DMS153 treated with DMSO at 0.1 percent for 48 hours (cell line): ENCODE results near the gene ASTL.
"Not testable (repeated sequence)": the region's sequence is repeated elsewhere in the genome, so short reads cannot be mapped to it uniquely, and the experiment has no call there.

Experiments
- DNase-seq: peaks from one replicate; lab custom pipeline; 2025; ENCODE audit not compliant: unreplicated experiment; lab: John Stamatoyannopoulos, UW

ASTL gene

DNA sequence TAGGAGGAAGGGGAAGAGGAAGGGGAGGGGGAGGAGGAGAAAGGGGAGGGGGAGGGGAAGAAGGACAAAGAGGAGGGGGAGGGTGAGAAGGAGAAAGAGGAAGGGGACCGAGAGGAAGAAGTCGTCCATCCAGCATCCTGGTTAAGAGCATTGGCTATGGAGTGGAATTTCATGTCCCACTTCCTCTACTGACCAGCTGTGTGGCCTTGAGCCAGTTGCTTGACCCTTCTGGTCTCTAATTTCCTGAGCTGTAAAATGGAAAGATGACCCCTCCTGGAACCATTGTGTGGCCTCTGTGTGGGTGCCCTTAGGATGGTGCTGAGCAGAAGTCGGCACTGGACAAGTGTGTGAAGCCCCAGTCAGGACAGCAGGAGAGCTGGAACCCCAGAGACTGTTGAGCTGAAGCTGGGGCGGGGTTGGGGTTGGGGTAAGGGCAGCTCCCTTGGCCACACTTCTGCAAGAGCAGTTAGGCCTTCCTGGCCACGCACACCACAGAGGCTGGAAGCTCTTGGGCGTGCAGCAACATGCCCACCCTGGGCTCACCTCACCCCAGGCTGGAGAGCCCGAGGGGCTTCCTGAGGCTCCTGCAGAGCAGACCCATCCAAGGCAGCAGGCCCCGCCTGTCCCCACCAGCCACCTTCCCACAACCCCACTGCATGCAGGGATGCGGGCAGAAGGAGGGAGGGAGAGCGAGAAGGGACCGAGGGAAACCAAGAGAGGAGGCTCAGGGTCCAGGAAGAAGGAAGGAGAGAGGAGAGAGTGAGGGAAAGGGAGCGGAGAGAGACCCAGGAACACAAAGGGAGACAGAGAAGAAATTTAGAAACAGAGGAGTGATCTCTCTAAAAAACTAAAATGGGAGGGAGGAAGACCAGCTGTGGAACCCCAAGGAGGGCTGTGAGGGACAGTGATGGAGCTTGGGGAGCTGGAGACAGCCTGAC, 38.2 kb downstream of the ASTL start:
- DNase-seq: no peak

DNA sequence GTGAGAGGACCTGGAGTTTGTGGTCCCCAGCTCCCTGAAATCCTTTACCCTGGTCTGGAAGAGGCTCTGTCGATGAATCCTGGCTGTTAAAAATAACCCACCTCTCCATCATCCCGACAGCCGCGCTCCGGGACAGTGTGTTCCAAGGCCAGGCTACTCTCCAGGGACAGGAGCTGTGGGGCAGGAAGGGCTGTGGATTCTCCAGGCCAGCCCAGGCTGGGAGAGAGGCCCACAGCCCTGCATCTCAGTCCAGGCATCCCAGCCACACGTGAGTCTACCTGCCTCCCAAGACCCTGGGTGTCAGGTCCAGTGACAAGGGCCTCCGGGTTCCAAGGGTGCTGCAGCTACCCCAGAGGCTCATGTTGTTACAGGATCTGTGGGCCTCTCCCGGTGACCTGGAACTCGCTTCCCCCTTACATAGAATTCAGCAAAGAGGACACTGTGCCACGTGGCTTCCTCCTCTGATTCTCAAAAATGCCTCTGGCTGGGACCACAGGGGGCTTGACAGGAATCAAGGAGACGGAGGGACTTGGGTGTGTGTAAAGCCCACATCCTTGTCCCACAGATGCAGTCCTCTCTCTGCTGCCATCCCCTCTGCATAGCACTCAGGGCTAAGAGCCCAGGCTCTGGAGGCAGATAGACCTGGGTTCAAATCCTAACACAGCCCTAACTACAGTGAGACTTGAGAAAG, 39.3 kb downstream of the ASTL start:
- DNase-seq: no peak

DNA sequence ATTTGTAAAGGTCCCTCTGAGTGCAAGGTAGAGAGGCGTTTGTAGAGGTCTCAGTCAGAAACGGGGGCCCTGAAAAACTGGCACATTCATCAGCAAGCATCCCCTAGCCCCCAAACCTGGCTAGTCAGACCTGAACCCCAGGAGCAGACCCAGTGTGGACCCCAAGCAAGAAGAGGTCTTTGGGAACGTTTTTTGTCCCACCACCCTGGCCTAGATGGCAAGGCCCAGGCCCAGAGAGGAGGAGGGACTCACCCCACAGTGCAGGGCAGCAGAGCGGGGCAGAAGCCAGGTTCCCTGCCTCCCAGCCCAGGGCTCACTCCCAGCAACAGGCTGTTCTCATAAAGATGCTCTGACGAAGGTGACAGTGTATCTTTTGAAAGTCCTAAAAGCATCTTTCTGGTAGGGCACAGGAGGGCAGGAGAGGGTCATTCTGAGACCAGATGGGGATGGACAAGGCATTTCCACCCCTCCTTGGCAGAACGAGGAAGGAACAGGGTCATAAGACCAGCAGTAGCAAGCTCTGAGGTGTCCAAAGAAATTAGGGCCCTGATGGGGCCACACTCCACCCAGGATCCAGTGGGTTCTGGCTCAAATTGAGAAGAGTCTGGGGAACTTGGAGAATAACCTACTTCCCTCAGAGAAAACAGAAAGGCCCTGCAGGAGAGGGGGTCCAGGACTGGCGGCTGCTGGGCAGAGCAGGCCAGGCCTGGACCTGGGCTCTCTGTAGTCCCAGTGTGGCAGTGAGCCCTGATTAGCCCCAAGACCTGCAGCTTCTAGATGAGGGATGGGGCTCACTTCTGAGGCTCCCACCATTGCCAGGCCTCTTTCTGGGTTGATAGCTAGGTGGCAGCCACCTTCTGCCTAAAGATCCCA, 40.1 kb downstream of the ASTL start:
- DNase-seq: no peak

DNA sequence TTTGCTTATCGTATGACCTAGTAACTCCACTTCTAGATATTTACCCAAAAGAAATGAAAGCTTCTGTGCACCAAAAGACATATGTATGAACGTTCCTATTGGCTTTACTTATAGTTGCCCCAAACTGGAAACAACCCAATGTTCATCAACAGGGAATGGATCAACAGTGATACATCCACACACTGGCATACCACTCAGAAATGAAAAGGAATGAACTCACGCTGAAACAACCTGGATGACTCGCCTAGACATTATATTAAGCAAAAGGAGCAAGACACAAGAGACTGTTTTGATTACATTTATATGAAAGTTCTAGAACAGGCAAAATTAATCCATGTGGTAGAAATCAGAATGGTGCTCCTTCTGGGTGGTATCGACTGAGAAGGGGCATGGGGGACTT, 40.9 kb downstream of the ASTL start:
- no peak for DNase-seq

DNA sequence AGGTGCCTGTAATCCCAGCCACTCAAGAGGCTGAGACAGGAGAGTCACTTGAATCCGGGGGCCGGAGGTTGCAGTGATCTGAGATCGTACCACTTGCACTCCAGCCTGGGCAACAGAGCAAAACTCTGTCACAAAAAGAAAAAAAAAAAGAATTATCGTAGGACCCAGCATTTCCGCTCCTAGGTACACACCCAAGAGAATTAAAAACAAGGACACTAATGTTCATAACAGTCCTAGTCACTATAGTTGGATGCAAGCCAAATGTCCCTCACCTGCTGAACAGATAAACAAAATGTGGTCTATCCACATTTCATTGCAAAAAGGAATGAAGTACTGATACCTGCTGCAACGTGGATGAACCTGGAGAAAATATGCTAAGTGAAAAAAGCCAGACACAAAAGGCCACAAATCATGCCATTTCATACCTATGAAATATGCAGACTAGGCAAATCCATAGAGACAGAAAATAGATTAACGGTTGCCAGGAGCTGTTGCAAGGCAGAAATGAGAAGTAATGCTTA, 43.1 kb downstream of the ASTL start:
- DNase-seq: no peak

DNA sequence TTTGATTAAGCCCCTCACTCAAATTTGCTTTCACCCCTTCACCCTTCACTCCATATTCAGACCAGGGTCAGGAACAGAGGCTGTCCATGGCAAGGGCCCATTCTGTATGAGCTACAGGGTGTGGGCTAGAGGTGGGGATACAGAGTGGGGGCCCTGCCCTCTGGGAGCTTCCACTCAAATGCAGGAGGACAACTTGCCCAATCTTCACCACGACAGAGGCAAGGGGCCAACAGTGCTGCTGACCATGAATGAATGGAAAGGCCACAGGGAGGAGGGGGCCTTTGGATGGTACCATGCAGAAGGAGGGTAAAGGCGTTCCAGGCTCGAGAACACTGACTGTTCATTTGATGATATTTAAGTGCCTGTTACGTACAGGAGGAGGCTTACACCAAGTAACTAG, 44.8 kb downstream of the ASTL start:
- no peak for DNase-seq

DNA sequence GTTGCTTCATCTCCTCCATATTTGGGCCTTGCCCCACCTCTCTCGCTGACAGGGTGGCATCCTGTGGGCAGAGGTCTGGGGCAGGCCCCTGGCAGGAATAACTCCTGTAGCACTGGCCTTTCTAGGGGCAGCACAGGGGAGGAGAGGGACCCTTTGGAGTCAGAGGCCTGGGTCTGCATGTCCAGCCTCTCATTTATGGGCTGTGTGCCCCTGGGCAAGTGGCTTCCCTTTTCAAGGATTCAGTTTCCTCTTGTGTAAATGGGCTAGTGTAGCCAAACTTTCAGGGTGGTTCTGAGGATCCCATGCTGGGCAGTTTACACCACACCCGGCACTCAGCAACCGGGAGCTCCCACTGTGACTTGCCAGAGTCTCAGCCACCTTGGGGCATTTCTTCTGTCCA, 45.4 kb downstream of the ASTL start:
- no peak for DNase-seq

DNA sequence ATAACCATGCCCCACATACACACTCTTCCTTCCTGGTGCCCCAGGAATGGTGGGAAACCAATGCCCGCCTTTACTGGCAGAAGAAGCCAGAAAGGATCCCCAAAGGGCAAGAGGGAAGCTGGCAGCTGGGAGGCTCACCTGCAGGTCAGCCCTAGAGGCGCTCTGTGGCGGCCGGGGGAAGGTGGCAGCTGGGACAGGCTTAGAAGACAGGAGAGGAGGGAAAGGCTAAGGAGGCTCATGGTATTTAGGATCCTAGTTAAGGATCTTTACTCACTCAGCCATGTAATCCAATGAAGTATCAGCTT, 45.8 kb downstream of the ASTL start:
- no peak for DNase-seq

DNA sequence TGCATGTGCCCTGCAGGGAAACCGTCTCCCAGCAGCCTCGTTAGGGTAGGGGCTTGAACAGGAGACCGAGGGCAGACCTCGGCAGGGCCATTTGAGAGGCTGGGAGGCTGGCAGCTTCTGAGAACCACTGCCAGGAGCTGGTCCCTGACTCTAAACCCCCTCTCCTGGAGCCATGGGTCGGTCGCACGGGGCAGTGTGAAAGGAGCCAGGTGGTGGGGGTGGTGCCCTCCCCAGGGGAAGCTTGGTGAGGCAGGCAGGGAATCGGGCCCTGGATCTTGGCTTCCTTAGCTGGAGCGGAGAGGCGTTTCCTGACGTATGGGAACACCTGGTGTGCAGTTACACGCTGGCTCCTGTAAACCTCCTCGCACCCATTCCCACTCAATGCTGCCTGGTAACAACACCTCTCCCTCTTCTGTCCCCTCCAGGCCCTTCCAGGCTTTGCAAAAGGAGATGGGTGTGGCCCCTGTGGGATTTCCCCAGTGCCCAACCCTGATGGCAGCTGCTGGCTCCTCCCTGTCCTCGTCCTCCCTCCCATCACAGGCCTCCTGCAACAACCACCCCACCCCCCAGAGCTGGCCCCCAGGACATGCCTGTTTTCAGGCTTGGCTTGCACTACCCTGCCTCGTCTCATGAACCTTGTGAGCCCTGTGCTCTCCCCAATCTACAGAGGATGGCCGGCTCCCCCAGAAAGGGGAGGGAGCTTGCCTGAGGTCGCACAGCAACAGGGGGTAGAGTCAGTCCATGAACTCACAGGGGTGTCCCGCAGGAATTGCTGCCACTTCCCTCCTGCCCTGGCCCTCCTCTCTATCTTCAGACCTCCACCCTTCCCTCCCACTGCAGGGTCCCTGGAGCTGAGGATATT, 46.4 kb downstream of the ASTL start:
- peak; percentile 43 for DNase-seq

DNA sequence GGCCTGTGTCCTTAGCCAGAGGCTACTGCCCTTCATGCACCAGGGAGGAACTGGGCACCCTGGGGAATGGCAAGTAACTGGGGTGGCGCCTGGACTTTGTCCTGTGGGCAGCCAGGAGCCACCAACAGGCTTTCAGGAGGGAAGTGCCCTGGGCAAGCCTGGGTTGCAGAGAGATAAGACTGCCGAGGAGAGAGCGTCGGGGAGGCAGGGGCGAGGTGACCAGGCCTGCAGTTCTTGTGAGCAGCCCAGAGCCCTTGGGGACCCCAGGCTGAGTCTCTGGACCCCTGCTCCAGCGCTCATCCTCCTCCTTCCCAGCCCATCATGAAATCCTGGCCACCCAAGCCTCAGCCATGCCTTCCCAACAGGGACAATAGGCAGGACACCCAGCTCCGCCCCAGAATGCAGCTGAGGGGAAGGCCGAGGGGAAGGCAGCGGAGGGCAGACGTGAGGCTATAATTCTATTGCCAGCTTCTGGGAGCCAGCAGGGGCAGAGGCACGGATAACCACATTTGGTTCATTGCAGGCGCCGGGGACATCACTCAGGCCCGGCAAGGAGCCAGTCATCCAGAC, 47.1 kb downstream of the ASTL start:
- DNase-seq: no peak

DNA sequence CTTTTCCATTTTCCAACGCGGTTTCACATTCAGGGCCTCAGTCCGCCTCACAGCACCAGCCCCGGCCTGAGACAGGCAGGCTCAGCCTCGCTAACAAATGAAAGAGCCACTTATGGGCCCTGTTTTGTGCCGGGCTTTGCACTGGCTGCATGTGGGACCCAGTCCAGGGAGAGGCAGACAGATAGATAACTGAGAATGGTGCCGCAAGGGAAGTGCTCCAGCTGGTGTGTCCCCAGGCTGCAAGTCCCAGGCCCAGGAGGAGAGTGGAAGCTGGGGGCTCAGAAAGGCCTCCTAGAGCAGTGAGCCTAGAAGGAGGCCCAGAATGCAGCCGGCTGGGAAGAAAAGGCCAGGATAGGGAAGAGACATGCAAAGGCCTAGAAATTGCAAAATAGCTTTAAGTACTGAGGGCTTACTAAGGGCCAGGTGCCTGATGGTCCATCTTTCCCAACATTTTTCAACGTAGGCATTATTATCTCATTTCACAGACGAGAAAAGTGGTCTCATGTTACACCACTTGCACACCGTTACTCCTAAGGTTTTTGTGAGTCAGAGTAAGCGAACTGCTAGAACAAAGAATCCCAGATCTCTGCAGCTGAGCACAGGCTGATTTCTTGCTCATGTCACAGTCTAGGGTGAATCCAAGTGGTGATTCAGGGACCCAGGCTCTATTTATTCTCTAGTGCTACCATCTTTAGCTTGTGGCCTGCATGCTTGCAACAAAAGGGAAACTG, 47.9 kb downstream of the ASTL start:
- DNase-seq: no peak

DNA sequence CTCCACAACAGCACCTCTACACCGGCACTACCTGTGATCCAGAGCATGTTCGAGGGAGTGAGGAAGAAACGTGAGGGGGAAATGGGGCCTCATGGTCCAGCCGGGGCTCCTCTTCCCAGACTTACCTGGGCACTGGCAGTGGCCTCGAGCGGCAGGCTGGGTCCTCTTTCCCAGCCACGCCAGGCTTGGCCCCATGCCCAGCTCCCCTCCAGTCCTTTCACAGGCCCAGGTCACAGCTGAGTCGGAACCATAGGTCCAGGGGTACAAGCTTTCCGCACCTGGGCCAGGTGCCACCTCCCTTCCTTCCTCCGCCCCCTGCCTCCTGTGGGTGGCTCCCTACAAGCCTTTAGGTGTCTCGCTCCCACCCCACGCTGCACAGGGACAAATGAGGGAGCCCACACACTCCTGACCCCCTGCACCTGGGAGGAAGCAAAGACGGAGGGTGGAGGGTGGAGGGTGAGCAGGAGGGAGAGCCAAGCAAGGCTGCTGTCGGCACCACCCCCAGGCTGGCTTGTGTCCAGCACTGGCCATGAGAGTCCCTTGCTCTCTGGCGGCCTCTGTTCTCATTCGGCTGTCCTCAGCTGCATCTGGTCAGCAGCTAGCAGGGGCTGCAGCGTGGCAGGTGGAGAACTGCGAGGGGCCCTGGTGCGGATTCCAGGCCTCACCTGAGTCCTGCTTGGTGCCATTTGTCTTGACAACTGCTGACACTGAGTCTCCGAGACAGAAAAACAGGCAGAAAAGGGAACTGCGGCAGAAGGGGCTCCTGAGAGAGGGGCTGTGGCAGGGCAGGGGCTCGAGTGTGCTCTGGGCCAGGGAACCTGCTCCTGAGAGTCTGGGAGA, 48.7 kb downstream of the ASTL start:
- no peak for DNase-seq

DNA sequence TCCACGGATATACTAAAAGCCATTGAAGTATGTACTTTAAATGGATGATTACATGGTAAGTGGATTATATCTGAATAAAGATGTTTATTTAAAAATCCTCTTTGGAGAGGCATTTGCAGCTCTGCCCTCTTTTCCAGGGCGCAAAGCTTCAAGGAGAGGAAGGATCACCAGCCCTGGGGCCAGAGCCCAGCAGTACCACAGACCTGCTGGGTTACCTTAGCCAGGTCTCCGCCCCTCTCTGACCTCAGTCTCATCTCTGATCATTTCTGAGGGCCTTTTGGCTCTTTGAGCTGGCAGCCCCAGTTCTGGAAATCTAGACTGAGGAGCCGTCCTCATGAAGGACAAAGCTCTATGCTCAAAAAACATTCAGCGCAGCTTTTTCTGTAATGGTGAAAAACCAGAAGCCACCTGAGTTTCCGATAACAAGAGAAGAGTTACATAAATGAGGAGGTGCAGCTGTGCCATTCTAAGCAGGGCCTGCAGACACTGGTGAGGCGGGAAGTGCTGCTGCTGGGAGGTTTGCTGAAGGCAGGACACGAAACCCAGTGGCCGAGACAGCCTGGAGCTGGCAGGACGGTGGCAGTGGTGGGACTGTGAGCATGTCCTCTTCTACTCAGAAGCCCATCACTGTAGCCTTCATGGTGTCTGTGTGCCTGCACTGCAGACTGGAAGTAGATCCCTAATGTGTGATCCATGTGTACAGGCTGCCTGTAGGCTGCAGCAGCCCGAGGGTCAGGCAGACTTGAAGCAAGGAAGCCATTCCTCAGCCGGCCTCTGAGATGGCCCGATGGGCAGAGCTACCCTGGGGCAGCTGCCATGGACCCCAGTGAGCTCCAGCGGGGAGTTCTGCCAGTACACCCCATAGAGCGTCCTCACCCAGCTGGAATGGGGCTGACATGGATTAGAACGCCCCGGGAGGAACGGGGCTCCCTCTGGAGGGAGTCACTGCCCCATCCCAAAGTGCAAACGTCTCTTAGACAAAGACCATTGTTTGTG, 49.7 kb downstream of the ASTL start:
- DNase-seq: no peak

DNA sequence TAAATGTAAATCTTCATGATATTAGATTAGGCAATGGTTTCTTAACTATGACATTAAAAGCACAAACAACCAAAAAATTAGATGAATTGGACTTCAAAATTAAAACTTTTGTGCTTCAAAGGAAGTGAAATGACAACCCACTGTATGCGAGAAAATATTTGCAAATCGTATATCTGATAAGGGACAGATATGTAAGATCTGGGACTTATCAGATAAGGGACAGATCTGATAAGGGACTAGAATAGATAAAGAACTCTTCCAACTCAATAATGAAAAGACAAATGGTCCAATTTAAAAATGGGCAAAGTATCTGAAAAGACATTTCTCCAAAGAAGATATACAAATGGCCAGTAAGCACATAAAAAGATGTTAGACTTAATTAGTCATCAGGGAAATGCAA, 51.2 kb downstream of the ASTL start:
- no peak for DNase-seq

DNA sequence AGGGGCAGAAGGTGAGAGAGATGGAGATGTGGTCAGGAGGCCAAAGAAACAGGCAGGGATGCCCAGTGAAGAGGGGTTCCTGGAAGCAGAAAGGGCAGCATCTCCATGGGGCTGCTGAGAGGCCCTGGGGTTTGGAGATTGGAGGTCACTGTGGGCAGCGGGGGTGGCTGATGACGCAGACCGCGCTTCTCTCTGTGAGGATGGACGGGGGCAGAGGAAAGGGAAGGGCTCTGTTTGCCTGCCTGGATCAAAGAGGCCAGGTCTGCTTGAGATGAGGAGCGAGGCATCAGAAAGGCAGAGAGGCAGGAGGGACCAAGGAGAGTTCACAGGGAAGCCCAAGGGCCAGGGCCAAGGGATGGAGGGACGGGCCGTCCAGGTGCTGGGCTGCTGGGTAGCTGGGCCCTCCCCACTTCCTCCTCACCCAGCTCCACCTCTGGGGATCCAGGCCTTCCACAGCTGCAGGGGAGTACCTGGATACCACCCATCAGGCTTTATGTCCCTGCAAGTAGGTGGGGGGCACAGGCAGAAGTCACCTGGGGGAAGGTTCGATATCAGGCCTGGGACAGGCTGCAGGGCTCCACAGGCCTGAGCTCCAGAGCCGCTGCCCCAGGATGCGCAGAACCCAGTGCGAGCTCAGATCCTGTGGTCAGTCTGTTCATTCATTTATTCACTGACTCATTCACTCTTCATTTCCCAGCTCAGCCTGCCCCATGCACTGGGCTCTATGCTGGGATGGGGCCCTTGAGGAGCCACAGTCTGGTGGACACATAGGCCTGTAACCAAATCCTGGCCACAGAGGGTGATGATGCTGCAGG, 52.6 kb downstream of the ASTL start:
- no peak for DNase-seq

DNA sequence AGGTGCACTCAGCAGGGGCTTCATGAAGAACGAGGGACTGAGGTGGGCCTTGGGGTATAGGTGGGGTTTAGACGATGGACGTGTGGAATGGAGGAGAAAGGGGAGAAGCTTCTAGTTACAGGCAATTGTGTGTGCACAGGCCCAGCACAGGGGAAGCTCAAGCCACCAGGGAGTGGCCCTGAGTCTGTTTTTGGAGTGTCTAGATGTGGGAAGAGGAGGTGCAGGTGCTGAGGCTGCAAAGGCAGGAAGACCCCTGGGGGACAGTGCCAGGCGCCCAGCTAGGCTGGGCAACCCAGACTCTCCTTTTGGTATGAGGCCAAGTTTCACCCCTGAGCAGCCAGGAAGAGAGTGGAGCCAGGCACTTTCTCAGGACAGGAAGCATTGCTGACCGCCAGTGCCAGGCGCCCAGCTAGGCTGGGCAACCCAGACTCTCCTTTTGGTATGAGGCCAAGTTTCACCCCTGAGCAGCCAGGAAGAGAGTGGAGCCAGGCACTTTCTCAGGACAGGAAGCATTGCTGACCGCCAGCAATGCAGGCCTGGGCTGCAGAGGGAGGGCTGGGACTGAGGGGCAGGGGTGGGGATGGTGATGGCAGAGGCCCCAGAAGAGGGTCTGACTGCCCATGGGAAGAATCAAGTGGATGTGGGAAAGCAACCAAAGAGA, 53.3 kb downstream of the ASTL start:
- not testable (repeated sequence) for DNase-seq
